Liver (tissue), 3 donors: ENCODE measurements around the gene TSTD1.

Experiments used
- ATF3 ChIP-seq: IDR thresholded peaks from 2 replicates; pipeline ENCODE4 v1.6.1; 2016; ENCODE audit warnings: antibody characterized with exemption
- CTCF ChIP-seq: fragments of 150-350 bp; IDR thresholded peaks from 2 replicates; pipeline ENCODE4 v1.5.1; 2017; ENCODE audit warnings: improper control_type of control experiment, low read depth, low read length; ENCODE audit not compliant: missing input control
- EGR1 ChIP-seq, 2 donors: IDR thresholded peaks; 2 replicates each; pipeline ENCODE4 v1.6.1; 2016 to 2018; ENCODE audit warnings: antibody characterized with exemption in 2 of 2, low read depth in 2 of 2
- GABPA ChIP-seq, 2 donors: IDR thresholded peaks in 1 of 2; conservative IDR thresholded peaks in 1 of 2; 2 replicates each; pipeline ENCODE4 v1.6.1; 2016; ENCODE audit warnings: antibody characterized with exemption in 2 of 2, mild to moderate bottlenecking in 1 of 2, moderate library complexity in 1 of 2
- JUND ChIP-seq, 2 donors: IDR thresholded peaks; 2 replicates each; pipeline ENCODE4 v1.6.1; 2016; ENCODE audit warnings: antibody characterized with exemption in 2 of 2
- RAD21 ChIP-seq, 2 donors: IDR thresholded peaks; 2 replicates each; pipeline ENCODE4 v1.6.1; 2016; ENCODE audit warnings: antibody characterized with exemption in 2 of 2, mild to moderate bottlenecking in 2 of 2
- RXRA ChIP-seq, 2 donors: IDR thresholded peaks; 2 replicates each; pipeline ENCODE4 v1.6.1; 2017 to 2018; ENCODE audit warnings: antibody characterized with exemption in 2 of 2, mild to moderate bottlenecking in 1 of 2
- SP1 ChIP-seq: IDR thresholded peaks from 2 replicates; pipeline ENCODE4 v1.6.1; 2018; ENCODE audit warnings: antibody characterized with exemption, mild to moderate bottlenecking
- TAF1 ChIP-seq: conservative IDR thresholded peaks from 2 replicates; pipeline ENCODE4 v1.6.1; 2016; ENCODE audit warnings: antibody characterized with exemption, mild to moderate bottlenecking
- TF ChIP-seq, protein P1 (sequence below): IDR thresholded peaks from 2 replicates; pipeline ENCODE4 v1.6.1; 2016; ENCODE audit warnings: antibody characterized with exemption
- TF ChIP-seq, protein P2 (sequence below): IDR thresholded peaks from 2 replicates; pipeline ENCODE4 v1.6.1; 2016; ENCODE audit warnings: antibody characterized with exemption, mild to moderate bottlenecking
- donor health status: healthy.
- donor health status: healthy.

DNA sequence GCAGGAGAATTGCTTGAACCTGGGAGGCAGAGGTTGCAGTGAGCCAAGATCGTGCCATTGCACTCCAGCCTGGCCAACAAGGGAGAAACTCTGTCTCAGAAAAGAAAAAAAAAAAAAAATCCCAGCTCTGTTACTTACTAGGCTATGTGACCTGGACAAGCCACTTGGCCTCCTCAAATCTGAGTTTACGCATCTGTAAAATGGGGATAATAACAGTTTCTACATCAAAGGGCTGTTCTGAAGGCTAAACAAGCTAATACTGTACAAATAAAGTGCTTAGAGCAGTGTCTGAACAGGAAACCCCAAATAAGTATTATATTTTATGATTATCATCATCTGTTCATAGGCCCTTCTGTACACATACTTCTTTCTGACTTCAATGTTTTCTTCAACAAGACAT, 31.4 kb downstream of the TSTD1 start:
- TF ChIP-seq, protein P1, sequence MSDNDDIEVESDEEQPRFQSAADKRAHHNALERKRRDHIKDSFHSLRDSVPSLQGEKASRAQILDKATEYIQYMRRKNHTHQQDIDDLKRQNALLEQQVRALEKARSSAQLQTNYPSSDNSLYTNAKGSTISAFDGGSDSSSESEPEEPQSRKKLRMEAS = no peak
- TF ChIP-seq RAD21 (IDR thresholded peaks at IDR 0.05) (no peak), ATF3 (no peak), JUND (IDR thresholded peaks at IDR 0.05) (no peak), SP1 (no peak), CTCF (no peak), TAF1 (no peak), GABPA (IDR thresholded peaks at IDR 0.05 in 1 of 2, conservative IDR thresholded peaks at IDR 0.05 in 1 of 2) (no peak), RXRA (IDR thresholded peaks at IDR 0.05) (no peak), EGR1 (IDR thresholded peaks at IDR 0.05; ENCODE audit: low read depth in 2 of 2) (no peak)
- TF ChIP-seq, protein P2, sequence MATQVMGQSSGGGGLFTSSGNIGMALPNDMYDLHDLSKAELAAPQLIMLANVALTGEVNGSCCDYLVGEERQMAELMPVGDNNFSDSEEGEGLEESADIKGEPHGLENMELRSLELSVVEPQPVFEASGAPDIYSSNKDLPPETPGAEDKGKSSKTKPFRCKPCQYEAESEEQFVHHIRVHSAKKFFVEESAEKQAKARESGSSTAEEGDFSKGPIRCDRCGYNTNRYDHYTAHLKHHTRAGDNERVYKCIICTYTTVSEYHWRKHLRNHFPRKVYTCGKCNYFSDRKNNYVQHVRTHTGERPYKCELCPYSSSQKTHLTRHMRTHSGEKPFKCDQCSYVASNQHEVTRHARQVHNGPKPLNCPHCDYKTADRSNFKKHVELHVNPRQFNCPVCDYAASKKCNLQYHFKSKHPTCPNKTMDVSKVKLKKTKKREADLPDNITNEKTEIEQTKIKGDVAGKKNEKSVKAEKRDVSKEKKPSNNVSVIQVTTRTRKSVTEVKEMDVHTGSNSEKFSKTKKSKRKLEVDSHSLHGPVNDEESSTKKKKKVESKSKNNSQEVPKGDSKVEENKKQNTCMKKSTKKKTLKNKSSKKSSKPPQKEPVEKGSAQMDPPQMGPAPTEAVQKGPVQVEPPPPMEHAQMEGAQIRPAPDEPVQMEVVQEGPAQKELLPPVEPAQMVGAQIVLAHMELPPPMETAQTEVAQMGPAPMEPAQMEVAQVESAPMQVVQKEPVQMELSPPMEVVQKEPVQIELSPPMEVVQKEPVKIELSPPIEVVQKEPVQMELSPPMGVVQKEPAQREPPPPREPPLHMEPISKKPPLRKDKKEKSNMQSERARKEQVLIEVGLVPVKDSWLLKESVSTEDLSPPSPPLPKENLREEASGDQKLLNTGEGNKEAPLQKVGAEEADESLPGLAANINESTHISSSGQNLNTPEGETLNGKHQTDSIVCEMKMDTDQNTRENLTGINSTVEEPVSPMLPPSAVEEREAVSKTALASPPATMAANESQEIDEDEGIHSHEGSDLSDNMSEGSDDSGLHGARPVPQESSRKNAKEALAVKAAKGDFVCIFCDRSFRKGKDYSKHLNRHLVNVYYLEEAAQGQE = no peak
